SK-MEL-5 (cell line): ENCODE results near the gene CHD3. TPM values are rescaled to one million over a fixed set of nuclear protein-coding genes. Genes with fewer than 3 reads are reported as not detected.

ENCODE experiments used
- DNase-seq: peaks from one replicate; pipeline ENCODE4 v3.0.0-alpha.2; 2016; ENCODE audit warnings: low read depth, low spot score
- in situ Hi-C: cut with HindIII; loops from 2 replicates; pipeline ENCODE4 v1.10.0; 2016; ENCODE audit warnings: low sequenced_read_pairs, high pct_unique_total_duplicates, low pct_unique_long_range_greater_than_20kb
- total RNA-seq: library from RNA; depleted of rRNA; stranded (reverse); fragments of >200 nt; shearing (Covaris generic); gene quantifications from 2 replicates; pipeline ENCODE4 v1.2.3, GENCODE V29; 2014

CHD3 gene
- total RNA-seq, 1 experiment from 2014 or later = 68.4 TPM

DNA sequence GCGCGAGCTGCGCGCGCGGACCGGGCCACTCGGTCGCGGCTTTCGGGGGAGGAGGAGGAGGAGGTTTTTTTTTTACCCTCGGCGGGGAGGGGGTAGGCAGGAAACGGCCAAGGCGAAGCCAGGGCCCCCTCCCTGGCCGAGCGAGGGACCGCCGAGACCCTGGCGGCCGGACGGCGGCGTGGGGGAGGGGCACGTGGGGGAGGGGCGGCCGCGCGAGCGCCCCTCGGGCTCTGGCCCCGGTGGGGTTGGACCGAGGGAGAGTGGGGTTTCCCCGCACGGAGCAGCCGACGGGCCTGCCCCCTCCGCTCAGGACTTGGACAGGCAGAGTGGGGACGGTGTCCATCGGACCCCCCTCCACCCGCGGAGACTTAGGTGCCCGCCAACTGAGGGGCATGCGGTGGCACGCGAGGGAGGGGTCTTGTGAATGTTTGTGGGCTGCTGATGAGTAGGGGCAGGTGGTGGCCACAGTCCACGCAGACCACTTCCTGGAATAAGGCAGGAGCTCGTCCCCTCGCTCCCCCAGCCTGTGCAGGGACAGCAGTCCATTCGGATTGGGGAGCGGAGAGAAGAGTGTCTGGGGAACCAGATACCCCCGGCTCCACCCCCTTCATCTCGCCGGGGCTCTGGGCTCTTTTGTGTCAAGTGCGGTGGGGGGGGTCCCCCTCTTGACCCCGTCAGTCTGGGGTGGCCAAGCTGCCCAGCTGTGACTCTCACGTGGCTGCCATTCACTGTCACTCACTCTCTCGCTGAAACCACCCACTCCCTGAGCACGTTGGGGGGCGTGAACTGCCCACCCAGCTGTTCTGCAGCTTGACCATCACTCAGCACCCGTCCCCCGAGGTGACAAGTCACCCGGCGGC is 3.0 kb upstream of the CHD3 start:
- peak; percentile 34 for DNase-seq
- in situ Hi-C loops = no loop called here

DNA sequence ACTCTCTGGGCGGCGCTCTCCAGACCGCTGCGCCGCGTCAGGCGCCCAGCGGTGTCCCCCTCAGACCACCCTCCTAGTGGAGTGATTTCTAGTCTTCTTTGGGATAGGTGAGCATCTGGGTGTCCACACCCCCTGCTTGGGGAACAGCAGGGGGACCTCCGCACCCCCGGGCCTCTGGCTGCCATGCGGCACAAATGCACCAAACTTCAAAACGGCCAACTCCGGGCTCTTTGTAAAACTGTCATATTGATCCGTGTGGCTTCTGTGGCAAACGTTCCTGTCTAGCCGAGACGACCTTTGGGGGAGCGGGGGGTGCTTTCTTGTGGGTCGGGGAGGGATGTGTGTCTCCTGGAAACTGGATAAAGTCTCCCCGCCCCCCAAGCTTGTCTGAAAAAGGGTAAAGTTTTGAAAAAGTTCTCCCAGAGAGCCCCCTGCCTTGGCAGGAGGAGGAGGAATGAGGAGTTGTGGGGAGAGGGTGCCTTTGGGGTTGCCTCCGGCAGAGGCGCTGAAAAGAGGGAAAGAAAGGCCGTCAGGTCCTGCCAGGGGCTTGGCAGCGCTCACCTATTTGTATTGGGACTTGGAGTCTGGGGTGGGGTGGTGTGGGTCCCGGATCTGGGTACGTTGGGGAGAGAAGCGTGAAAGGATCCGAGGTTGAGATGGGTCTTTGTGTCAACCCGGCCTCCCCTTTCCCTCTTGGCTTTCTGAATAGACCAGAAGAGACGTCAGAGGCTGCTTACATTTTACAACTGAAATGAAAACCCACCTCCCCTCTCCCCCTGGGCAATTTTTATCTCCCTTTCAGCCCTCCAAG is 2.2 kb upstream of the CHD3 start:
- in situ Hi-C loops = no loop called here
- peak; percentile 47 for DNase-seq

DNA sequence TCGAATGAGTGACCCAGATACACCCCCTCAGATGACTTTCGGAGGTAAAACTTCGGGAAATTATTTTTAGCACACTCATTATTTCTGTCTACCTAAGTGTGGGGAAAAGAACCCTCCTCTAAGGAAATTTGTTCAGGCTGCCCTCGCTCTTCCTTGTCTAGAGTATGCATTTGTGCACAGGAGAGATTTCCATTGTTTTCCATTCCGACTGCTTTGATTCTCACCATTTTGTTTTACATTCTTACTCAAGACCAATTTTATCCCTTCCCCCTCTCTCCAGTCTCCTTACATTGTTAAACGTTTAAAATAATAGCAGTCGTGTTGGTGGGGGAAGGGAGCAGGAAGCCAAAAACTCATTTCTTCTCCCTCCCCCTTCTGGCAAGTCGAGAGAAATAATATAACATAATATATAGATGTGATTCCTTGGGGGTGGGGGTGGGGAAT is 1.5 kb upstream of the CHD3 start:
- in situ Hi-C loops = no loop called here
- DNase-seq = no peak

DNA sequence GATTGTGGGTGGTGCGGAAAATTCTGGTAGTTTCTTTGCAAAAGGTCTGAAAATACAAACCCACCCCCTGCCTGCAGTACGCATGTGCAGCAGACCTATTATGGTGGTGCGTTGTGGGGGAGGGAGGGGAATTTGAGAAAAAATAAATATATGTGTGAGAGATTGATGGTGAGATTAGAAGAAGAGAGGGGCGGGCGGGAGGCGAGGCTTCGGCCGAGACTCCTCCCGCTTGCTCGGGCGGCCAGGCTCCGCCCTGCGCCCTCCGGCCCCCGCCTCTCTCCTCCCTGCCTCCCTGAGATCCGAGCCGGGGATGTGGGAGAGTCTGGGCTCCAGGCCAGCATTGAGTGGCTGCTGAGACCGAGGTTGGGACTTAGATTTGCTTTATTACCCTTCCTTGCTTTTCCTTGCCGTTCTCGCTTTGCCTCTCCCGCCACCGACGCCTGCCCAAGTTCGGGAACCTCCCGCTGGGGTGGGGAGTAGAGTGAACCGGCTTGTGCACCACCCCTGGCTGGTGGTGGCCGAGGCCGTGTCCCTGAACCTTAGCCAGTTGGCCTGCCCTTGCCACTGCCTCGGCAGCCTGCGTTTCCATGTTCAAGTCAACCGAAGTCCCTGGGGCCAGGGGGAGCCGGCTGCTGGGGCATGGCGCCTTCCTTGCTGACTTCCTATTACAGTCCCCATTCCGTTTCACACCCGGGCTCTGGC is 956 bp upstream of the CHD3 start:
- peak; percentile 95 for DNase-seq
- in situ Hi-C loops = no loop called here

DNA sequence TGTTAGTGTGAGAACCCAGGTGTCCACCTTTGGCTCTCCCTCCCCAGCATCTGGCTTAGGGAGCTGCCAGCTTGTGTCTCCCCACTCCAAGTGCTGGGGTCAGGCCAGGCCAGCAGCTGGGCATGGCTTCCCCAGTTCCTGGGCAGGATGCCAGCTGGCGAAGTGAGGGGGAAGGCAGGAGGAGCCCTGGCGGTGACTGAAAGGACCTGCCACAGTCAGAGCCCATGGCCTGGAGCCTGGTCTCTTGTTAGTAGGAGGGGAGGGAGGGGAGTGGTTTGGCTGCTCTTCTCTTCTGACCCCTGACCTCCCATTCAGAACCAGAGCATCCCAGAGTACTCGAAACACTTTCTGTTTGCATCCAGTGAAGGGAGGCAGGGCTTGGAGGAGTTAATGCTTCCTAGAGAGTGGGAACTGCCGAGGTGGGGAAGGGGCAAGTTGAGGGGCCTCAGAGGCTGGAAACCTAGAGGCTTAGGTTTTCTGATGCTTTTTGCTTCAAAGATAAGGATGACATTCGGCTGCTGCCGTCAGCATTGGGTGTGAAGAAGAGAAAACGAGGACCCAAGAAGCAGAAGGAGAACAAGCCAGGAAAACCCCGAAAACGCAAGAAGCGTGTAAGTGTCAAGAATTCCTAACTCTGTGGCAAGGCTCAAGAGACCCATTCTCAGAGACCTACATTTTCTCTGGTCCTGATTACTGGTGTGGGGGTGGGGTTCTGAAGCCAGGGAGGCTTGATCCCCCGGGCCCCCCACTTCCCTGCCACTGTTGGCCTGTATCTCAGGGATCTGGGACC is 772 bp downstream of the CHD3 start:
- in situ Hi-C loops = no loop called here
- peak; percentile 84 for DNase-seq

DNA sequence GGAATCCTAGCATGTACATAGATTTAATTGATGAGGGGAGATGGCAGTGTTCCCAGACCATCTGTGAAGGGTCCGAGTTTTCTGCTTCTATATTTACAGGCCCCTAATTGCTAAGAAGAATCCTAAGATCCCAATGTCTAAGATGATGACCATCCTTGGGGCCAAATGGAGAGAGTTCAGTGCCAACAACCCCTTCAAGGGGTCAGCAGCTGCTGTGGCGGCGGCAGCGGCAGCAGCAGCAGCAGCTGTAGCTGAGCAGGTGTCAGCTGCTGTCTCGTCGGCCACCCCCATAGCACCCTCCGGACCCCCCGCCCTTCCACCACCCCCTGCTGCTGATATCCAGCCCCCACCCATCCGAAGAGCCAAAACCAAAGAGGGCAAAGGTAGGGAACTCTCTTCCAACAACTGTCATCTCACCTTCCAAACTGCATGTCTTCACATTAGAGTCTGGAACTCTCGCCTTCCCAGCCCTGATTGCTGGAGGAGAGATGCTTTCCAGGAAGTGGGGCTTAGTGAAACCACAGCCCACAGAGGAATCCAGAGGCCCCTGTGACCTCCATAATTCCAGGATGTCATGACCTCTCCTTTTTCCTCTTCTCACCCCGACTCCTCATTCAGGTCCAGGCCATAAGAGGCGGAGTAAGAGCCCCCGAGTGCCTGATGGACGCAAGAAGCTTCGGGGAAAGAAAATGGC is 4.7 kb downstream of the CHD3 start:
- DNase-seq = no peak
- in situ Hi-C loops = no loop called here

DNA sequence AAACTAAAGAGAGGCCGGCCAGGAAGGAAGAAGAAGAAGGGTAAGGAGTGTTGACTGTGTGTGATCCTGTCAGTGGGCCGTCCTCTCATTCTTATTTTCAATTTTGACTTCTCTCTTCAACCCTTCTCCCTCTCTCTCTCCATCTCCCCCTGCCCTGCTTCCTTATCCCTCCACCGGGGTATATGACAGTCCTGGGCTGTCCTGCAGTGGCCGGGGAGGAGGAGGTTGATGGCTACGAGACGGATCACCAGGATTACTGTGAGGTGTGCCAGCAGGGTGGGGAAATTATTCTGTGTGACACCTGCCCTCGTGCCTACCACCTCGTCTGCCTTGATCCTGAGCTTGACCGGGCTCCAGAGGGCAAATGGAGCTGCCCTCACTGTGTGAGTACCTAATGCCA is 5.6 kb downstream of the CHD3 start:
- DNase-seq = no peak
- in situ Hi-C loops = no loop called here

DNA sequence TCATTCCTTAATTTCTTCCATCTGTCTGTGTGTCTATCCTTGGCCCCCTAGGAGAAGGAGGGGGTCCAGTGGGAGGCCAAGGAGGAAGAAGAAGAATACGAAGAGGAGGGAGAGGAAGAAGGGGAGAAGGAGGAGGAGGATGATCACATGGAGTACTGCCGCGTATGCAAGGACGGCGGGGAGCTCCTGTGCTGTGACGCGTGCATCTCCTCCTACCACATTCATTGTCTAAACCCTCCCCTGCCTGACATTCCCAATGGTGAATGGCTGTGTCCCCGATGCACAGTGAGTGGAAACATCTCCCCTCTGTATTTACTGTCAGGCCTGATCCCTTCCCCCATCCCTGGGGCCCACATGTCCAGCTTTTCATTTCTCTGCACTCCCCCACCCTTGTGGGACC is 6.3 kb downstream of the CHD3 start:
- no peak for DNase-seq
- in situ Hi-C loops = no loop called here

DNA sequence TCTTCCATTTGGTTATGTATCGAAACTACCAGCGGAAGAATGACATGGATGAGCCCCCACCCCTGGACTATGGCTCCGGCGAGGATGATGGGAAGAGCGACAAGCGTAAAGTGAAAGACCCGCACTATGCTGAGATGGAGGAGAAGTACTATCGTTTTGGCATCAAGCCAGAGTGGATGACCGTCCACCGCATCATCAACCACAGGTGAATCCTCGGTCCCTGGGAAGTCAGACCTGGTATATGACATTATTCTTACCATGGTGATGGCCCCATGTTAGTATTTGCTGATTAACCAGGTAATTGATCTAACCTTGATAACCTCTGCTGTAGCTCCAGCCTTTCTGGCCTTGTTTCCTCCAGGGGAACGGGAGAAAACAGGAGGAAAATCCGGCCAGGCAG is 8.5 kb downstream of the CHD3 start:
- no peak for DNase-seq
- in situ Hi-C loops = no loop called here

DNA sequence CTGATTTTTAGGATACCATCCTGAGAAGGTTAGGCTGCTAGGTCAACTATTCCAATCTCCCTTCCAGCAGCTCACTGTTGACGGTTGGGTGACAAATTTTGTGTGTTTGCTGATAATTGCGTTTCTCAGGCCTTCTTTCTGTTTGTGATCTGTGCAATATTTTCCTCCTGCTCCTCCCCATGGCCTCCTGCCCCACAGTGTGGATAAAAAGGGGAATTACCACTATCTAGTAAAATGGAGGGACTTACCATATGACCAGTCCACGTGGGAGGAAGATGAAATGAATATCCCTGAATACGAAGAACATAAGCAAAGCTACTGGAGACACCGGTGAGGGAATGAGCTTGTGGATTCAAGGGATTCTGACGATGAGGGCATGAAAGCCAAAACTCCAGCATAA is 9.2 kb downstream of the CHD3 start:
- DNase-seq = peak; percentile 85
- in situ Hi-C loops = no loop called here

DNA sequence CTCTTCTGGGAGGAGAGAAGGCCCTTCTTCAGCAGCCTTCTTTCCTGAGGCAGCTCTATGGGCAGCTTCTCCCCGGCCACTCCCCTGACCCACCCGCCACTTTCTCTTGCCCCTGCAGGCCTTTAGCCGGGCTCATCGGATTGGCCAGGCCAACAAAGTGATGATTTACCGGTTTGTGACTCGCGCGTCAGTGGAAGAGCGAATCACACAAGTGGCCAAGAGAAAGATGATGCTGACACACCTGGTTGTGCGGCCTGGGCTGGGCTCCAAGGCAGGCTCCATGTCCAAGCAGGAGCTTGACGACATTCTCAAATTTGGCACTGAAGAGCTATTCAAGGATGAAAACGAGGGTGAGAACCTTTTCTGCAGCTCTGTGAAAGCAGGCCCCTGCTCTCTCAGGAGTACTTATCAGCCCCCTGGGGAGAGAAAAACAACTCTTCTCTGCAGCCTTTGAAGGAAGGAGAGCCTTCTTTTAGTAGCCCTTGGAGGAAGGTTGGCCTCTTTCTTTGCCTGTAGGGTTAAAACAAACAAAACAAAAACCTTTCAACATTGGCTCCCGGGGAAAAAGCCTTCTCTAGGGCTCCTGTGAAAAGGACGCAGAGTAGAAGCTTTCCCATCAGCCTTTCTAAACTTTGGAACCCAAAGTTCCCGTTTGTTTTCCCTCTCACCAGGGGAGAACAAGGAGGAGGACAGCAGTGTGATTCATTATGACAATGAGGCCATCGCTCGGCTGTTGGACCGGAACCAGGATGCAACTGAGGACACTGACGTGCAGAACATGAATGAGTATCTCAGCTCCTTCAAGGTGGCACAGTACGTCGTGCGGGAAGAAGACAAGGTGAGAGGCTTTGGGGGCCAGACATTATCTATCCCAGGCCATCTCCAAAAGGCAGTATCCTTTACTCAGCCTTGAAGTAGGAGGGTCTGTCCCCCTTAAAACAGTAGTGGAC is 14.8 kb downstream of the CHD3 start:
- no peak for DNase-seq
- in situ Hi-C loops = no loop called here

DNA sequence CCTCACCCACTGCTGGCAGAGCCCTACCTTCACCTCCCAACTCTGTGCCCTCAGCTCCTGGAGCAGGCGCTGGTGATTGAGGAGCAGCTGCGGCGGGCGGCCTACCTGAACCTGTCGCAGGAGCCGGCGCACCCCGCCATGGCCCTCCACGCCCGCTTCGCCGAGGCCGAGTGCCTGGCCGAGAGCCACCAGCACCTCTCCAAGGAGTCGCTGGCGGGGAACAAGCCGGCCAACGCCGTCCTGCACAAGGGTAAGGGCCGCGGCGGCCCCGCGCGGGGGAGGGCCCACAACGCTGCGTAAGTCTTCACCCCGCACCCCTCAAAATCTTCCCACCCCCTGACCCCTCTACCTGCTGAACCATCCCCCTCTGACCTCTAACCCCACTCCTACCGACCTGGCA is 20.5 kb downstream of the CHD3 start:
- no peak for DNase-seq
- in situ Hi-C loops = no loop called here

DNA sequence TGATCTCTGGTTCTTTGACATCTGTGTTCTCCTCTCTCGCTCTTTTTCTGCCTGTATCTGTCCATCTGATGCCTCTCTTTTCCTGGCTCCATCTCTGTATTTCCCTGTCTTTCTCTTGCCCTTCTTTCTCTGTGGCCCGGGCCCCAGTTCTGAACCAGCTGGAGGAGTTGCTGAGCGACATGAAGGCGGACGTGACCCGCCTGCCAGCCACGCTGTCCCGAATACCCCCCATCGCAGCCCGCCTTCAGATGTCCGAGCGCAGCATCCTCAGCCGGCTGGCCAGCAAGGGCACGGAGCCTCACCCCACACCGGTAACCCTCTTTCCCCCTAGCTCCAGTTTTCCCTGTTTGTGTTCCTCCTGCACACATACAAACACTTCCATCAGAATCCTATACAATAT is 21.7 kb downstream of the CHD3 start:
- in situ Hi-C loops = no loop called here
- no peak for DNase-seq

DNA sequence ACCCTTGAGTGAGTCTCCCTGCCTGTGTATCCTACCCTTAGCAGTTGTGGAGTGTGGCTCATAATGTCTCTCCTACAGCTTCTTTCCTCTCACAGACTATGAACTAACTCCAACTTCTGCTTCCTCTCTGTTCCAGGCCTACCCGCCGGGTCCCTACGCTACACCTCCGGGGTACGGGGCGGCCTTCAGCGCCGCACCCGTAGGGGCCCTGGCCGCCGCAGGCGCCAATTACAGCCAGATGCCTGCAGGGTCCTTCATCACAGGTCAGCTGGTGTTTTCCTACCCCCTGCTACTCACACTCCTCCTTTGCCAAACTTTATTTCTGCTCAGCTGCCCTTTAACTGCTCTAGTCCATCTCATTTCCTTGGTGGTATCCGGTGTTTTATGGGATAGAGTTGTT is 22.1 kb downstream of the CHD3 start:
- DNase-seq = no peak
- in situ Hi-C loops = no loop called here

DNA sequence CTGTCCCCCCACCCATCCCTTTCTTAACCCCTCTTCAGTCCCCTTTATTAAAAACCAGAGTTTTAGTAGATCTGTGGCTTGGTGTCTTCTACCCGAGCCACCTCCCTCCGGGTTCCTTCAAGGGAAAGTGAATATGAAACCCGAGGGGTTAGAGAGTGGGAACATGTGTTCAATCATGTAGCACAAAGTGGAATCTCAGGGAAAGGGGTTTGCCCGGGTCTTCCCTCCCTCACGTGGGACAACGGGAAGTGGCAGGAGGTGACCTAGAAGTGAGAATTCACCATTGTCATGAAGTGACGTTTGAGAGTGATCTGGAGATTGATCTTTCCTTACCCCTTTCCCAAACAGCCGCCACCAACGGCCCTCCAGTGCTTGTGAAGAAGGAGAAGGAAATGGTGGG is 22.5 kb downstream of the CHD3 start:
- in situ Hi-C loops = no loop called here
- DNase-seq = no peak

DNA sequence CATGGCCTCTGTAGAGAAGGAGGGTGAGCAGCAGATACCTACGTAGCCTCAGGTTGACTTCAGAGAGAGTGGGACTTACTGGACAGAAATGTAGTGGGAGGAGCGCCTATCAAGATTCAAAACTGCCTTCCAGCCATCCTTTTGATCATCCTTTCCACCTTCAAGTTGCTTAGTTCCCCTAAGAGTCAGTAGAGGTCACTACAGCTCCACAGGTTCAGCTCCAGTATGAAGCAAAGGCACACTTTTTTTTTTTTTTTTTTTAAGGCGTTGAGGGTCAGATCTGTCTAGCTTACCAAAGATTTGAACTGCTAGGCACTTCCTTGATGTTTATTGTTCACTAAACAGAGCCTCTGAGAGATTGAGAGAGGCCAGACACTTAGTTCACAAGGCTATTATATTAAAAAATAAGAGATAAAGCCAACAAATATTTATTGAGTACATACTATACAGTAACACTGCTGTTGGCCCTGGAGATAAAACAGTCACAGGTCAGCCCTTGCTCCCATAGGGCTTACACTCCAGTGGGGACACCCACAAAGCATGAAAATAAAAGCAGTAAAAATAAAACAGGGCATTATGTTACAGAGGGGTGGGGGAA is 24.4 kb downstream of the CHD3 start:
- peak; percentile 93 for DNase-seq
- in situ Hi-C loops = no loop called here
